Spleen (tissue), 7 donors: ENCODE data around the gene KCTD1.

Experiments
- CTCF ChIP-seq, 11 experiments: fragments of 200-600 bp in 7 of 11; fragments of 450-650 bp in 4 of 11; sonication (generic) in 4 of 11; IDR thresholded peaks in 8 of 11; conservative IDR thresholded peaks in 3 of 11; 1 replicate in 7 of 11; 2 replicates in 4 of 11; pipeline versions ENCODE4 v1.4.0 to v1.8.0; 2016 to 2021; ENCODE audit warnings: antibody characterized with exemption in 11 of 11, inconsistent platforms in 4 of 11, mild to moderate bottlenecking in 1 of 11
- POLR2A ChIP-seq, 3 donors: fragments of 450-650 bp; IDR thresholded peaks; one replicate each; pipeline ENCODE4 v1.5.1; 2017; ENCODE audit warnings: antibody characterized with exemption in 3 of 3, mild to moderate bottlenecking in 1 of 3
- POLR2AphosphoS5 ChIP-seq, 3 donors: sonication (generic); formaldehyde crosslinking; IDR thresholded peaks; one replicate each; pipeline ENCODE4 v1.5.1; 2017; ENCODE audit warnings: antibody characterized with exemption in 3 of 3
- donor health status: DM: no; HTN: no; CAD: no; lungs with moderate emphysema.
- donor health status: DM: no; HTN: no; CAD: no.
- donor health status: DM: no; HTN: no; CAD: no.

- TF ChIP-seq POLR2A (IDR thresholded peaks at IDR 0.05) (no peak), CTCF (IDR thresholded peaks at IDR 0.05 in 8 of 11, conservative IDR thresholded peaks at IDR 0.05 in 3 of 11) (no peak), POLR2AphosphoS5 (IDR thresholded peaks at IDR 0.05) (no peak)
Observed at GRCh38 chr18:26491194-26491816, 57.0 kb downstream of the KCTD1 start.
